WTC11 (cell line): ENCODE results near the gene NOL7. TPM values are rescaled to one million over a fixed set of nuclear protein-coding genes. Genes with fewer than 3 reads are reported as not detected.

Source experiments
- ATAC-seq: fragments of 200-7000 bp; cut with Tn5 transposase; 2 replicates; pipeline ENCODE4 v1.10.0; 2021; ENCODE audit warnings: mild to moderate bottlenecking, moderate library complexity
- CTCF ChIA-PET: fragments of 300-600 bp; sonication (Branson Sonifier 250); formaldehyde crosslinking; loops from one replicate; lab custom pipeline; 2021; ENCODE audit warnings: antibody characterized with exemption; lab: Charles Lee
- POLR2A ChIA-PET: fragments of 350-600 bp; sonication (Branson Sonifier 250); formaldehyde crosslinking; loops from one replicate; lab custom pipeline; 2021; ENCODE audit warnings: antibody characterized with exemption; lab: Charles Lee
- DNase-seq: peaks from one replicate; pipeline ENCODE4 v3.0.0; 2021; ENCODE audit warnings: low spot score
- H3K27ac Mint-ChIP-seq: 2 replicates; pipeline ENCODE4 v1.8.0; 2021; ENCODE audit warnings: mixed read lengths
- H3K27me3 Mint-ChIP-seq: 2 replicates; pipeline ENCODE4 v1.8.0; 2021; ENCODE audit warnings: low read depth, mild to moderate bottlenecking, moderate library complexity, mixed read lengths
- H3K36me3 Mint-ChIP-seq: 2 replicates; pipeline ENCODE4 v1.8.0; 2021; ENCODE audit warnings: mixed read lengths
- H3K4me1 Mint-ChIP-seq: 2 replicates; pipeline ENCODE4 v1.8.0; 2022; ENCODE audit warnings: mixed read lengths
- H3K4me3 Mint-ChIP-seq: 2 replicates; pipeline ENCODE4 v1.8.0; 2021; ENCODE audit warnings: mild to moderate bottlenecking, moderate library complexity, mixed read lengths
- H3K9me3 Mint-ChIP-seq: 2 replicates; pipeline ENCODE4 v1.8.0; 2021; ENCODE audit warnings: mixed read lengths
- ARID4B ChIP-seq: sonication (generic); formaldehyde crosslinking; IDR thresholded peaks from 2 replicates; pipeline ENCODE4 v1.8.0; 2023; ENCODE audit warnings: missing genetic modification reagents, mild to moderate bottlenecking, borderline replicate concordance
- ATF1 ChIP-seq: sonication (generic); formaldehyde crosslinking; IDR thresholded peaks from 2 replicates; pipeline ENCODE4 v1.8.1; 2023; ENCODE audit warnings: mild to moderate bottlenecking, moderate library complexity, missing genetic modification reagents
- CDX4 ChIP-seq: fragments of 250-450 bp; sonication (Bioruptor Pico); IDR thresholded peaks from 2 replicates; pipeline ENCODE4 v1.9.0; 2021; ENCODE audit warnings: moderate library complexity, mild to moderate bottlenecking, inconsistent platforms, borderline replicate concordance
- CTCF ChIP-seq: fragments of 200-600 bp; IDR thresholded peaks from 2 replicates; pipeline ENCODE4 v1.8.0; 2022; ENCODE audit warnings: antibody characterized with exemption
- EMX1 ChIP-seq: fragments of 250-450 bp; sonication (Bioruptor Pico); IDR thresholded peaks from 2 replicates; pipeline ENCODE4 v1.8.0; 2021; ENCODE audit warnings: mild to moderate bottlenecking
- ERG ChIP-seq: fragments of 250-450 bp; sonication (Bioruptor Pico); IDR thresholded peaks from 2 replicates; pipeline ENCODE4 v1.8.0; 2021; ENCODE audit warnings: mild to moderate bottlenecking
- GRHL2 ChIP-seq: fragments of 250-450 bp; sonication (Bioruptor Pico); IDR thresholded peaks from 2 replicates; pipeline ENCODE4 v1.8.0; 2022; ENCODE audit warnings: mild to moderate bottlenecking, moderate library complexity; ENCODE audit not compliant: insufficient replicate concordance, severe bottlenecking
- SMAD3 ChIP-seq: sonication (generic); formaldehyde crosslinking; IDR thresholded peaks from 2 replicates; pipeline ENCODE4 v1.8.0; 2022; ENCODE audit warnings: missing genetic modification reagents, mild to moderate bottlenecking, borderline replicate concordance
- SMAD4 ChIP-seq: sonication (generic); formaldehyde crosslinking; IDR thresholded peaks from 2 replicates; pipeline ENCODE4 v1.8.0; 2022; ENCODE audit warnings: mild to moderate bottlenecking, missing genetic modification reagents
- SP1 ChIP-seq: sonication (generic); formaldehyde crosslinking; conservative IDR thresholded peaks from 2 replicates; pipeline ENCODE4 v1.8.1; 2022; ENCODE audit warnings: missing genetic modification reagents
- STAT6 ChIP-seq: sonication (generic); formaldehyde crosslinking; conservative IDR thresholded peaks from 2 replicates; pipeline ENCODE4 v1.8.1; 2023; ENCODE audit warnings: mild to moderate bottlenecking, low read depth, missing genetic modification reagents, moderate library complexity
- ZBTB21 ChIP-seq: sonication (generic); formaldehyde crosslinking; IDR thresholded peaks from 2 replicates; pipeline ENCODE4 v1.8.1; 2023; ENCODE audit warnings: mild to moderate bottlenecking, missing genetic modification reagents, borderline replicate concordance
- ZNF232 ChIP-seq: sonication (generic); formaldehyde crosslinking; IDR thresholded peaks from 2 replicates; pipeline ENCODE4 v1.8.0; 2022; ENCODE audit warnings: mild to moderate bottlenecking, missing genetic modification reagents
- ZNF423 ChIP-seq: fragments of 250-450 bp; sonication (Bioruptor Pico); IDR thresholded peaks from 2 replicates; pipeline ENCODE4 v2.1.2; 2022; ENCODE audit warnings: mild to moderate bottlenecking, moderate library complexity
- total RNA-seq: library from RNA; stranded (reverse); gene quantifications from 3 replicates; pipeline ENCODE4 v1.2.3, GENCODE V29; 2021

Gene NOL7
- total RNA-seq, 1 experiment from 2014 or later = 76.1 TPM

GRCh38 chr6:13575377-13575775, 39.8 kb upstream of the NOL7 start:
- no peak for ATAC-seq

GRCh38 chr6:13576017-13576416, 39.1 kb upstream of the NOL7 start:
- peak overlapping the region; percentile 49 for H3K4me3 Mint-ChIP-seq
- peaks cover 6% of the 10 kb centered on the region; the same call in 1 of the 2 replicates for H3K9me3 Mint-ChIP-seq
- DNase-seq (no peak), ATAC-seq (no peak)
- ChIA-PET POLR2A (interaction anchor here (0.8 to 1.9 kb wide), 2 partner anchors 39 to 90 kb away, joined by 4 to 18 read pairs; partner anchors contain the start of genes GFOD1 and NOL7), CTCF (interaction anchor here (1.9 to 2.8 kb wide), 4 partner anchors 21 to 239 kb away, joined by 8 to 41 read pairs (median 22); partner anchors contain the start of genes GFOD1 and NOL7)
- H3K27ac Mint-ChIP-seq = 0 out of 2 replicates have a peak overlapping the region, but pooled peaks have one; percentile 16
- H3K27me3 Mint-ChIP-seq = no peaks in the 10 kb centered on the region
- H3K36me3 Mint-ChIP-seq = peaks cover 14% of the 10 kb centered on the region
- peaks cover 36% of the 10 kb centered on the region for H3K4me1 Mint-ChIP-seq
- TF ChIP-seq ATF1 (CRISPR knock-in tag) = no peak
- no peak for TF ChIP-seq CDX4 (CRISPR knock-in tag)
- TF ChIP-seq SMAD3 = no peak
- no peak for TF ChIP-seq ZNF423 (CRISPR knock-in tag)
- TF ChIP-seq SMAD4 = no peak
- no peak for TF ChIP-seq EMX1
- TF ChIP-seq ARID4B (CRISPR knock-in tag) = no peak
- no peak for TF ChIP-seq CTCF
- no peak for TF ChIP-seq ZNF232 (CRISPR knock-in tag)
- TF ChIP-seq GRHL2 (CRISPR knock-in tag) = no peak
- TF ChIP-seq SP1 (CRISPR knock-in tag) = no peak
- no peak for TF ChIP-seq ERG (CRISPR knock-in tag)

More at GRCh38 chr6:13575377-13575775, 39.8 kb upstream of the NOL7 start:
- POLR2A ChIA-PET = interaction anchor here (0.8 to 1.9 kb wide), 8 partner anchors 19 to 247 kb away, joined by 3 to 18 read pairs (median 4); partner anchors contain the start of genes GFOD1, NOL7 and TBC1D7
- Mint-ChIP-seq H3K27ac (peak overlapping the region; percentile 98), H3K27me3 (no peaks in the 10 kb centered on the region)
- no peak for DNase-seq
- no peak for TF ChIP-seq STAT6 (CRISPR knock-in tag)
- TF ChIP-seq CTCF = peak; percentile 84
- no peak for TF ChIP-seq ZBTB21 (CRISPR knock-in tag)
- TF ChIP-seq, all 79 proteins: peak for 1
- CTCF ChIA-PET = interaction anchor here (0.5 to 2.8 kb wide), 41 partner anchors 8 to 426 kb away, joined by 3 to 41 read pairs (median 5); partner anchors contain the start of genes GFOD1, NOL7 and TBC1D7
- Mint-ChIP-seq H3K4me1 (peaks cover 36% of the 10 kb centered on the region), H3K4me3 (peak overlapping the region; percentile 92), H3K36me3 (peaks cover 8% of the 10 kb centered on the region), H3K9me3 (peaks cover 6% of the 10 kb centered on the region; the same call in 1 of the 2 replicates)
